T-cell (primary cell): Measurements from ENCODE around the gene ACOT11. TPM values are rescaled to one million over a fixed set of nuclear protein-coding genes. Genes with fewer than 3 reads are reported as not detected.

Experiments
- ATAC-seq, 4 experiments: fragments of 200-7000 bp in 3 of 4; fragments of 150-1000 bp in 1 of 4; cut with Tn5 transposase; replicated peaks in 1 of 4; 1 replicate in 3 of 4; 2 replicates in 1 of 4; pipeline ENCODE4 v1.10.0; 2021; ENCODE audit warnings: moderate library complexity in 3 of 4, mild to moderate bottlenecking in 2 of 4, moderate number of reproducible peaks in 1 of 4
- CTCF ChIA-PET, 2 donors: fragments of 300-600 bp; sonication (Branson Sonifier 250); formaldehyde crosslinking; loops; one replicate each; lab custom pipeline; 2022; ENCODE audit warnings: antibody characterized with exemption in 2 of 2; lab: Charles Lee
- POLR2A ChIA-PET, 2 donors: fragments of 300-600 bp; sonication (Branson Sonifier 250); formaldehyde crosslinking; loops; one replicate each; lab custom pipeline; 2022; ENCODE audit warnings: antibody characterized with exemption in 2 of 2; lab: Charles Lee
- DNase-seq, 35 experiments: peaks; one replicate each; pipeline versions ENCODE4 v3.0.0 to v3.0.0-alpha.2; 2013 to 2023
- H3K27ac ChIP-seq: one replicate; pipeline ENCODE4 v1.5.1; 2013; ENCODE audit warnings: low read length
- H3K27me3 ChIP-seq, 2 experiments: replicated peaks in 1 of 2; 1 replicate in 1 of 2; 2 replicates in 1 of 2; pipeline versions ENCODE4 v1.6.1 to v1.7.0; 2013; ENCODE audit warnings: low read length in 1 of 2, mixed read lengths in 1 of 2; ENCODE audit not compliant: control insufficient read depth in 2 of 2, insufficient read depth in 2 of 2; ENCODE audit errors: extremely low read depth in 1 of 2
- H3K36me3 ChIP-seq, 2 donors: 1 replicate in 1 of 2; 2 replicates in 1 of 2; pipeline versions ENCODE4 v1.6.1 to v1.7.0; 2013; ENCODE audit warnings: low read length in 1 of 2; ENCODE audit not compliant: control insufficient read depth in 2 of 2, insufficient read depth in 1 of 2; ENCODE audit errors: extremely low read depth in 1 of 2
- H3K4me1 ChIP-seq, 2 experiments: 1 replicate in 1 of 2; 2 replicates in 1 of 2; pipeline versions ENCODE4 v1.6.1 to v1.7.0; 2013; ENCODE audit warnings: low read length in 2 of 2, mixed read lengths in 1 of 2; ENCODE audit not compliant: insufficient read depth in 2 of 2, control insufficient read depth in 1 of 2; ENCODE audit errors: extremely low read depth in 1 of 2
- H3K4me3 ChIP-seq, 2 donors: 1 replicate in 1 of 2; 2 replicates in 1 of 2; pipeline versions ENCODE4 v1.5.1 to v1.7.0; 2013; ENCODE audit warnings: mild to moderate bottlenecking in 2 of 2, low read length in 1 of 2, moderate library complexity in 1 of 2; ENCODE audit not compliant: control insufficient read depth in 1 of 2; ENCODE audit errors: extremely low read depth in 1 of 2
- H3K9me3 ChIP-seq: 2 replicates; pipeline ENCODE4 v1.7.0; 2013
- H3K27ac Mint-ChIP-seq, 2 donors: one replicate each; pipeline ENCODE4 v1.8.0; 2020 to 2021; ENCODE audit warnings: mild to moderate bottlenecking in 2 of 2, mixed read lengths in 2 of 2
- H3K27me3 Mint-ChIP-seq, 2 donors: one replicate each; pipeline ENCODE4 v1.8.0; 2021 to 2022; ENCODE audit warnings: mixed read lengths in 2 of 2
- H3K36me3 Mint-ChIP-seq: one replicate; pipeline ENCODE4 v1.8.0; 2021; ENCODE audit warnings: mixed read lengths
- H3K4me1 Mint-ChIP-seq, 3 donors: one replicate each; pipeline ENCODE4 v1.8.0; 2020 to 2022; ENCODE audit warnings: mixed read lengths in 3 of 3, mild to moderate bottlenecking in 1 of 3
- H3K4me3 Mint-ChIP-seq, 3 donors: one replicate each; pipeline ENCODE4 v1.8.0; 2020 to 2022; ENCODE audit warnings: mild to moderate bottlenecking in 3 of 3, mixed read lengths in 3 of 3, moderate library complexity in 3 of 3
- H3K9me3 Mint-ChIP-seq, 3 donors: one replicate each; pipeline ENCODE4 v1.8.0; 2020 to 2022; ENCODE audit warnings: mixed read lengths in 3 of 3
- WGBS: methylation state at CpG from one replicate; pipeline ENCODE4 v1.1.5; 2013; ENCODE audit warnings: missing lambda C conversion rate; ENCODE audit not compliant: insufficient coverage; 5-methylcytosine and 5-hydroxymethylcytosine counted together
- total RNA-seq, 35 experiments: library from RNA in 6 of 35; stranded (reverse) in 6 of 35; fragments of 120-200 nt in 1 of 35; gene quantifications; one replicate each; pipeline versions ENCODE4 v1.2.1 to v1.2.4 and lab custom pipeline; 2013 to 2026

ACOT11 gene
- total RNA-seq, 5 donors from 2014 or later (not counting 1 experiment from before 2014, with no cell fraction given) = 0.60 to 1.4 (median 0.93) TPM

DNA sequence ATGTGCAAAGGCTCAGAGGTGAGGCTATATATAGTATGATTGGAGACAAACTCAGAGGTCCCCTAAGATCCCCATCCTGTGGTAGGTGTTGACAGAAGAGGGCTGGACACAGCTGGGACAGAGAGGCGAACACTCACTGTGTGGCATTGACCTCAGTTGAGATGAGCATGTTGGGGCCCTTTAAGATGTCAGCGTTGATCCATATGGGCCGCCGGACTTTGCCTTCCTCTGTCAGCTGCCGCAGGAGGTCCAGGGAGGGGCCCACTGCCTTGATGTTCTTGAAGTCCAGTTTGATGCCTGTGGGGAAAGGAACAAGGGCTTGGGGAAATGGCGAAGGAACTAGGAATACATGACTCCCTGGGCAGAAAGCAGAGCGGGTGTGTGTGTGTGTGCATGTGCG, 66.5 kb downstream of the ACOT11 start:
- H3K4me3 Mint-ChIP-seq = no peak overlapping the region
- no peak overlapping the region for H3K4me3 ChIP-seq
- no peaks in the 10 kb centered on the region for H3K4me1 ChIP-seq
- H3K9me3 ChIP-seq = no peaks in the 10 kb centered on the region
- H3K36me3 ChIP-seq = no peaks in the 10 kb centered on the region
- no peak overlapping the region for H3K27ac ChIP-seq
- H3K4me1 Mint-ChIP-seq = no peaks in the 10 kb centered on the region
- 88% methylated on average over 8 of the region's 8 CpGs for WGBS
- ChIA-PET POLR2A (no interaction called here), CTCF (interaction anchor here in 1 of 2 donors (0.7 kb wide), 1 partner anchor 764 kb away, joined by 3 read pairs; no protein-coding TSS in a partner anchor)
- no peaks in the 10 kb centered on the region for H3K36me3 Mint-ChIP-seq
- peaks cover 0 to 23% of the 10 kb centered on the region in 2 experiments for H3K27me3 ChIP-seq
- no peak for DNase-seq
- H3K9me3 Mint-ChIP-seq = no peaks in the 10 kb centered on the region
- no peak for ATAC-seq
- peaks cover 0 to 5% of the 10 kb centered on the region in 2 donors for H3K27me3 Mint-ChIP-seq
- H3K27ac Mint-ChIP-seq = no peak overlapping the region

DNA sequence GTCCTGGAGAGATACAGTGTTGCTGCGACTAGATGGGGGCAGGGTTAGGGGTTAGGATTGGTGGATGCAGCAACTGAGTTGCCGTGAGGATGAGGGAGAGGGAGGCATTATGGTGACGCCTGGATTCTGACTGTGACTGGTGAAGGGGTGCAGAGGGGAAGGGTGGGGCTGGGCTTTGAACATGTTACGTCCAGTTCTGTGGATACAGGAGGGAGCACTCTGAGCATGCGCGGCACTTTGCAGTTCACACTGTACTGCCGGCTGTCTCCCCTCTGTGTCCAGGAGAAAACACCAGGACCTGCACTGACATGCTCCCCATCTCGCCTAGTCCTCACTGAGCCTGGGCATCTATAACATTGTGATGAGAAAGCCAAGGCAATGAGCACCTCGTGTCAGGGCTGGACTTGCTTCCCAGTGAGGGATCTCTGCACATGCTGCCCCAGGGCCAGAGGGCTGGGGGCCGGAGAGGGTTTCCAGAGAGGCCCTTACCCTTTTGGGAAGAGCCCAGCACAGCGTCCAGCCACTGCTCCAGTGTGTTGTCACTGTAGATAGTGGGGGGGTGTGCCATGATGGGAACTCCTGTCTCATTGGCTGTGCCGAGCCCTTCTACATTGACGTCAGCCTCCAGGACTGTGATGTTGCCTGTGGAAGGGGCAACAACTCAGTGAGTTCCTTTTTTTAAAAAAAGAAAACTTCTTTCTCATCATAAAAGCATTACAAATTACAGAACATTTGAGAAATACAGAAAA, 67.7 kb downstream of the ACOT11 start:
- Histone ChIP-seq H3K27ac (no peak overlapping the region), H3K4me3 (no peak overlapping the region), H3K4me1 (no peaks in the 10 kb centered on the region), H3K36me3 (no peaks in the 10 kb centered on the region), H3K9me3 (no peaks in the 10 kb centered on the region), H3K27me3 (peaks cover 0 to 22% of the 10 kb centered on the region in 2 experiments)
- Mint-ChIP-seq H3K4me3 (no peak overlapping the region), H3K9me3 (no peaks in the 10 kb centered on the region), H3K4me1 (no peaks in the 10 kb centered on the region), H3K27me3 (peaks cover 0 to 11% of the 10 kb centered on the region in 2 donors), H3K27ac (no peak overlapping the region), H3K36me3 (no peaks in the 10 kb centered on the region)
- DNase-seq (no peak), ATAC-seq (no peak)
- CTCF ChIA-PET = interaction anchor here in 1 of 2 donors (0.7 kb wide), 1 partner anchor 763 kb away, joined by 3 read pairs; no protein-coding TSS in a partner anchor
- 80% methylated on average over 11 of the region's 13 CpGs for WGBS
- POLR2A ChIA-PET = no interaction called here

GRCh38 chr1:54619749-54620148, 71.7 kb downstream of the ACOT11 start:
- Mint-ChIP-seq H3K4me3 (no peak overlapping the region), H3K27me3 (peaks cover 0 to 22% of the 10 kb centered on the region in 2 donors), H3K4me1 (no peaks in the 10 kb centered on the region), H3K9me3 (no peaks in the 10 kb centered on the region), H3K27ac (no peak overlapping the region), H3K36me3 (no peaks in the 10 kb centered on the region)
- H3K27ac ChIP-seq = no peak overlapping the region
- CTCF ChIA-PET = no interaction called here
- H3K4me3 ChIP-seq = no peak overlapping the region
- DNase-seq (no peak), ATAC-seq (no peak)
- no peaks in the 10 kb centered on the region for H3K4me1 ChIP-seq
- no peaks in the 10 kb centered on the region for H3K36me3 ChIP-seq
- H3K9me3 ChIP-seq = no peaks in the 10 kb centered on the region
- H3K27me3 ChIP-seq = peaks cover 0 to 22% of the 10 kb centered on the region in 2 experiments
- POLR2A ChIA-PET = no interaction called here
- WGBS = 76% methylated on average over 6 of the region's 8 CpGs

DNA sequence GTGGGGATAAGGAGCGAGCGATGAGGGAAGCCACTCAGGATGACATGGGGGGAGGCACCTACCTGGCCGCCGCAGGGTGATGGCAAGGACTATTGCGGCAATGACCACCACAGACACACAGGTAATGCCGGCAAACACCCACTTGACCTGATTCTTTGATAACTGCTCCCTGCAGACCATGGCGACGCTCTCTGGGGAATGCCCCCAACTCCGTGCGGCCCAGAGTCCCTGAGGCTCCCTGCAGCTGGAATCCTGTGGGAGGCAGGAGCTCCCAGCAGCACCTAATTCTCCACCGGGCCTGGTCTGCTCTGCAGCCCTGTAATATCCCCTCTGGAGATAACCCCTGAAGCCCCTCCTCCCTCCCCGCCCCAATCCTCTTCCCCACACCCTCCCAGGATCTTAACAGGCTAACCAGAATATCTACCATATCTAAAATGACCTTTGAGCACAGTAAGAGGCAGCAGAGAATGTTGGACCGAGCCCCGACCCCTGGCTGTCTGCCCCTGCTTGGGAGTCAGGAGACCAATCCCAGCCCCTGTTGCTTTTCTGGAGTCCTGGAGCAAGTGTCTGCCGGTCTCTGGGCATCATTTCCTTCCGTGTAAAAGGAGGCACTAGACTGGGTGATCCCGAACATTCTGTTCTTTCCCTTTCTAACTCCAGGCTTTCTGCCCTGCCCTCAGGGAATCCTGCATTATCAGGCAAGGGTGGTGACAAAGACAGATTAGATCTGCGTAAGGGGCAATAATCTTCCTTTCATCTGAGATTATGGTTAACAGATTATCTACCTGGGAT, 75.4 kb downstream of the ACOT11 start, which contains the start of gene FAM151A:
FAM151A (minus strand) TSS at position 310 of the 792 bp plus-strand sequence; CDS start at position 180, 130 bp downstream.
- Histone ChIP-seq H3K4me3 (no peak within 1 kb of the TSS), H3K27ac (no peak within 1 kb of the TSS), H3K27me3 (peaks cover 0 to 23% of the 10 kb centered on the region in 2 experiments), H3K36me3 (no peaks in the 10 kb centered on the region), H3K9me3 (no peaks in the 10 kb centered on the region), H3K4me1 (no peaks in the 10 kb centered on the region)
- Mint-ChIP-seq H3K36me3 (no peaks in the 10 kb centered on the region), H3K4me3 (no peak within 1 kb of the TSS), H3K9me3 (no peaks in the 10 kb centered on the region), H3K27ac (no peak within 1 kb of the TSS), H3K4me1 (no peaks in the 10 kb centered on the region), H3K27me3 (peaks cover 0 to 19% of the 10 kb centered on the region in 2 donors)
- ChIA-PET CTCF (no interaction called here), POLR2A (no interaction called here)
- DNase-seq (no peak), ATAC-seq (no peak)
- 92% methylated on average over 10 of the region's 18 CpGs for WGBS

DNA sequence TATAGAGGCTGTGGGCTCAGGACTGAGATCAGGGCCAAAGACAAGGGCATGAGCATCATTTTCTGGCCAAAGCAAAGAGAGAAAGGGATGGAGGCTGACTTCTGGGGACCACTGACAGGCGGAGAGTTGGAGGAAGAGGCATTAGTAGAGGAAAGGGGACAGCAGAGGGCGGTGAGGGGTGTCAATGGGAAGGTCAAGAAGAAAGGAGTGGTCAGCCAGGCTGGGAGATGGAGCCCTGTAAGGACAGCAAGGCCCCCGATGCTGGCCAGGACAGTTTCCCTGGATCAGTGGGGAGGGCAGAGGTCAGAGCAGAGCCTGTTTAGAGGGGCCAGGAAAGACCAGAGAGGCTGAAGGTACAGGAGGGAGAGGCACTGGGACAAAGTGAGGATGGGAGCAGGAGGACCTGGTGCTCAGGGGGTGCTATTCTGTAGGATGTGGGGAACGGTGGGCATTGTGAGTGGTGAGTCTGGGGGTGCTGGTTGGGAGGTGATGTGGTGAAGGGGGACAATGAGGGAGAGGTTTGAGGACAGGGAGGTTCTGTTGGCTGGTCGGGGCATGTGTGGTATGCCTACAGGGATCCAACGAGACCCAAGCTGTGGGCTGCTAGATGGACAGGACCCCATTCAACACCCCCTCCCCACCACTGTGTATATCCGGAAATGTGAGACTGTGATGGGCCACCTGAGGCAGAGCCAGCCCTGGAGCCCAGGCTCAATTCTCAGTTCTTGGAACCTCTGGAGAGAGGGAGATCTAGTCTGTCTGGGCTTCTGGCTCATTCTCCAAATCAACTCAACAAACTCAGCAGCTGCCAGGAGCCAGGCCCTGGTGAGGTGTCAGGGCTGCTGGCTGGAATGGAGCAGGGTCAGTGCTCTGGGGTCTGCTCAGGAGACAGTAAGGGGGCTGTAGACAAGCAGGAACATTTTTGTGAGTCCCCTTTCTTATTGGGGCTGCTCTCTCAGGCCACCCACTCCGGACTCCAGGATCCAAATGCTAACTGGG, 76.7 kb downstream of the ACOT11 start:
- no peaks in the 10 kb centered on the region for H3K4me1 ChIP-seq
- H3K36me3 Mint-ChIP-seq = no peaks in the 10 kb centered on the region
- ChIA-PET CTCF (no interaction called here), POLR2A (no interaction called here)
- H3K27ac Mint-ChIP-seq = no peak overlapping the region
- no peaks in the 10 kb centered on the region for H3K36me3 ChIP-seq
- H3K27me3 ChIP-seq = peaks cover 0 to 15% of the 10 kb centered on the region in 2 experiments
- peaks cover 0 to 16% of the 10 kb centered on the region in 2 donors for H3K27me3 Mint-ChIP-seq
- ATAC-seq (no peak), DNase-seq (no peak)
- H3K9me3 Mint-ChIP-seq = no peaks in the 10 kb centered on the region
- H3K4me3 ChIP-seq = no peak overlapping the region
- H3K9me3 ChIP-seq = no peaks in the 10 kb centered on the region
- no peak overlapping the region for H3K4me3 Mint-ChIP-seq
- H3K27ac ChIP-seq = no peak overlapping the region
- no peaks in the 10 kb centered on the region for H3K4me1 Mint-ChIP-seq
- 74% methylated on average over 4 of the region's 8 CpGs for WGBS
